HT-29 (cell line): ENCODE results near the gene RHOF. TPM values are rescaled to one million over a fixed set of nuclear protein-coding genes. Genes with fewer than 3 reads are reported as not detected.

Experiments used
- DNase-seq: peaks from one replicate; pipeline ENCODE4 v3.0.0-alpha.2; 2015; ENCODE audit warnings: low spot score
- total RNA-seq: library from RNA; depleted of rRNA; stranded (reverse); fragments of >200 nt; shearing (Covaris generic); gene quantifications from 2 replicates; pipeline ENCODE4 v1.2.3, GENCODE V29; 2014; rRNA removed

Gene RHOF
- total RNA-seq, result 35.1 and 37.2 TPM in 2 replicates

GRCh38 chr12:121793440-121793837 lies at the start of gene RHOF:
Gene RHOF, minus strand, starts transcription at chr12:121793688. Its CDS starts 55 bp downstream, at chr12:121793633.
- DNase-seq, result no peak

- no peak for DNase-seq
Measured at GRCh38 chr12:121839993-121840761, 46.7 kb upstream of the RHOF start.

GRCh38 chr12:121839106-121839992 lies 45.9 kb upstream of the RHOF start:
- peak; percentile 99 for DNase-seq

GRCh38 chr12:121838126-121838525 lies 44.6 kb upstream of the RHOF start:
- DNase-seq, result no peak

GRCh38 chr12:121837680-121838079 lies 44.2 kb upstream of the RHOF start:
- DNase-seq, result no peak

GRCh38 chr12:121831571-121832245 lies 38.2 kb upstream of the RHOF start:
- no peak for DNase-seq

- no peak for DNase-seq
Measured at GRCh38 chr12:121830588-121831265, 37.2 kb upstream of the RHOF start.

- no peak for DNase-seq
Measured at GRCh38 chr12:121830134-121830533, 36.6 kb upstream of the RHOF start.

GRCh38 chr12:121829250-121829918 lies 35.9 kb upstream of the RHOF start:
- DNase-seq, result no peak

- no peak for DNase-seq
Measured at GRCh38 chr12:121828826-121829225, 35.3 kb upstream of the RHOF start.

- no peak for DNase-seq
Measured at GRCh38 chr12:121828306-121828705, 34.8 kb upstream of the RHOF start.

- DNase-seq, result no peak
Measured at GRCh38 chr12:121827351-121828099, 34.0 kb upstream of the RHOF start.

GRCh38 chr12:121826318-121827150 lies 33.0 kb upstream of the RHOF start:
- DNase-seq, result no peak

GRCh38 chr12:121825041-121825523 lies 31.6 kb upstream of the RHOF start:
- DNase-seq, result no peak

GRCh38 chr12:121823727-121824115 lies 30.2 kb upstream of the RHOF start:
- DNase-seq, result no peak

GRCh38 chr12:121823101-121823726 lies 29.7 kb upstream of the RHOF start:
- DNase-seq, result no peak

GRCh38 chr12:121822393-121823100 lies 29.1 kb upstream of the RHOF start:
- no peak for DNase-seq

- no peak for DNase-seq
Measured at GRCh38 chr12:121820056-121820455, 26.6 kb upstream of the RHOF start.
